Caco-2 (cell line): ENCODE measurements around the gene STUM. TPM values are rescaled to one million over a fixed set of nuclear protein-coding genes. Genes with fewer than 3 reads are reported as not detected.
"Not testable (repeated sequence)": the region's sequence is repeated elsewhere in the genome, so short reads cannot be mapped to it uniquely, and the experiment has no call there.

Source experiments
- BruUV-seq: library from RNA; stranded (reverse); fragments of 400-500 nt; replicated peaks from 2 replicates; lab custom pipeline; 2021; lab: Mats Ljungman, UMichigan
- CTCF ChIA-PET: fragments of 300-600 bp; sonication (Branson Sonifier 250); formaldehyde crosslinking; loops from one replicate; lab custom pipeline; 2022; ENCODE audit warnings: antibody characterized with exemption; lab: Charles Lee
- POLR2A ChIA-PET: fragments of 300-600 bp; sonication (Branson Sonifier 250); formaldehyde crosslinking; loops from one replicate; lab custom pipeline; 2022; ENCODE audit warnings: antibody characterized with exemption; lab: Charles Lee
- DNase-seq, 2 experiments: peaks; one replicate each; pipeline versions ENCODE4 v3.0.0 to v3.0.0-alpha.2; 2020 to 2022
- H3K27me3 ChIP-seq: replicated peaks from 2 replicates; pipeline ENCODE4 v1.6.0; 2011; ENCODE audit warnings: low read length; ENCODE audit not compliant: control insufficient read depth, insufficient read depth
- H3K36me3 ChIP-seq: 2 replicates; pipeline ENCODE4 v1.5.1; 2011; ENCODE audit warnings: low read length; ENCODE audit not compliant: control insufficient read depth, insufficient read depth
- H3K4me1 ChIP-seq: fragments of 250-450 bp; sonication (Bioruptor Pico); 2 replicates; pipeline ENCODE4 v1.5.1; 2020; ENCODE audit warnings: mild to moderate bottlenecking
- H3K4me3 ChIP-seq: 2 replicates; pipeline ENCODE4 v1.5.1; 2011; ENCODE audit warnings: low read depth, mild to moderate bottlenecking, control low read depth, low read length
- H3K9me3 ChIP-seq: fragments of 250-450 bp; sonication (Bioruptor Pico); 2 replicates; pipeline ENCODE4 v1.5.1; 2020; ENCODE audit warnings: mild to moderate bottlenecking, moderate library complexity
- H3K27ac Mint-ChIP-seq: one replicate; pipeline ENCODE4 v1.8.0; 2022; ENCODE audit warnings: mixed read lengths; ENCODE audit not compliant: unreplicated experiment
- H3K27me3 Mint-ChIP-seq: one replicate; pipeline ENCODE4 v1.8.0; 2022; ENCODE audit warnings: mixed read lengths; ENCODE audit not compliant: insufficient read depth, unreplicated experiment
- H3K36me3 Mint-ChIP-seq: one replicate; pipeline ENCODE4 v1.8.0; 2022; ENCODE audit warnings: mild to moderate bottlenecking, mixed read lengths; ENCODE audit not compliant: insufficient read depth, unreplicated experiment
- H3K4me1 Mint-ChIP-seq: one replicate; pipeline ENCODE4 v1.8.0; 2022; ENCODE audit warnings: low read depth, mixed read lengths; ENCODE audit not compliant: unreplicated experiment
- H3K4me3 Mint-ChIP-seq: one replicate; pipeline ENCODE4 v1.8.0; 2022; ENCODE audit warnings: mild to moderate bottlenecking, moderate library complexity, mixed read lengths; ENCODE audit not compliant: unreplicated experiment
- H3K9me3 Mint-ChIP-seq: one replicate; pipeline ENCODE4 v1.8.0; 2022; ENCODE audit warnings: mixed read lengths; ENCODE audit not compliant: unreplicated experiment
- intact Hi-C: fragments of 100-400 bp; cut with micrococcal nuclease; formaldehyde crosslinking; loops from one replicate; pipeline ENCODE4 v1.10.0; 2022; ENCODE audit not compliant: unreplicated experiment
- total RNA-seq: library from RNA; stranded (reverse); gene quantifications from 2 replicates; pipeline ENCODE4 v1.2.3, GENCODE V29; 2022
- TF ChIP-seq, protein P1 (sequence below), 2 experiments: fragments of 200-600 bp in 1 of 2; IDR thresholded peaks; 1 replicate in 1 of 2; 2 replicates in 1 of 2; pipeline versions ENCODE4 v1.5.1 to v1.8.0; 2011 to 2022; ENCODE audit warnings: antibody characterized with exemption in 1 of 2, control low read depth in 1 of 2, inconsistent platforms in 1 of 2, low read depth in 1 of 2, low read length in 1 of 2, mild to moderate bottlenecking in 1 of 2, moderate library complexity in 1 of 2; ENCODE audit not compliant: insufficient read depth in 1 of 2, severe bottlenecking in 1 of 2, unreplicated experiment in 1 of 2

The STUM gene
- total RNA-seq, 1 experiment from 2014 or later, result 1.7 TPM

DNA sequence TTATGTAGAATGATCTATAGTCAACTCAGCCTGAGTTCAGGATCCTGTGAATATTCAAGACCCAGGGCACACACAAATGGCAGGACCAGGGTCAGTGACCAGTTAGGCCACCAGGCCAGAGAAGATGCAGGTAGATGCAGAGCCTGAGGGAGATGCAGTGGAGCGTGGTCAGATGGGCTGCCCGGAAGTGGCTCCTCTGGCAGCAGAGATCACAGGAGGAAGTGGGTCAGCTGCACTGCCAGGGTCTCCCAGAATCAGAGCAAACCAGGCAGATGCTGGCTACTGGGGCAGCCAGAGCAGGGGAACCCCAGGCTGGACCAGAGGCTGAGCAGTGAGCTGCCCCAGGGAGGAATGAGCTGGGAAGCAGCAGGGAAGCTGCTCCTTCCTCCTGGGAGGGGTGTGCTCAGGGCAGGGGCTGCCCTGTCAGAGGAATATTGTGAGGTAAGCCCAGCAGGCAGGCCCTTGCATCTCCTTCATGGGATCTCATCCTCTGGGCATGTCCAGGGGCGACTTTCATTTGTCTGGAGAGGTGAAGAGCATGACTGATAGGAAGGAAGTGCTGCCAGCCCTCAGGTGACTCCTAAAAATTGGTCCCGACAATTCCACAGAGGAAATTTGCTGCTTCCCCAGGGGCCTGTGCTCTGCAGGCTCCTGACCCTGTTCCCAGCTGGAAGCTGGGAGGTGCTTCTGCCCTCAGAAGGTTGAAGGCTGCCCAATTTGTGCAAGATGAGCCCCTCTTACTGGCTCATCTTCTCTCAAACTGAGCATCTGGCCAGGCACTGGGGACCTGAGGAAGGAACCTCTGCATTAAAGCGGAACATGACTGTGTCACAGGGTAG, 49.3 kb downstream of the STUM start:
- H3K27ac Mint-ChIP-seq, result no peak overlapping the region
- H3K4me3 Mint-ChIP-seq, result no peak overlapping the region
- BruUV-seq, result no TSS peak
- H3K27me3 ChIP-seq, result no peaks in the 10 kb centered on the region
- ChIA-PET CTCF (no interaction called here), POLR2A (no interaction called here)
- DNase-seq, result no peak
- H3K4me1 ChIP-seq, result no peaks in the 10 kb centered on the region
- peaks cover 4% of the 10 kb centered on the region for H3K9me3 ChIP-seq
- no peaks in the 10 kb centered on the region for H3K4me1 Mint-ChIP-seq
- H3K4me3 ChIP-seq, result no peak overlapping the region
- peaks cover 5% of the 10 kb centered on the region for H3K36me3 Mint-ChIP-seq
- TF ChIP-seq, protein P1, sequence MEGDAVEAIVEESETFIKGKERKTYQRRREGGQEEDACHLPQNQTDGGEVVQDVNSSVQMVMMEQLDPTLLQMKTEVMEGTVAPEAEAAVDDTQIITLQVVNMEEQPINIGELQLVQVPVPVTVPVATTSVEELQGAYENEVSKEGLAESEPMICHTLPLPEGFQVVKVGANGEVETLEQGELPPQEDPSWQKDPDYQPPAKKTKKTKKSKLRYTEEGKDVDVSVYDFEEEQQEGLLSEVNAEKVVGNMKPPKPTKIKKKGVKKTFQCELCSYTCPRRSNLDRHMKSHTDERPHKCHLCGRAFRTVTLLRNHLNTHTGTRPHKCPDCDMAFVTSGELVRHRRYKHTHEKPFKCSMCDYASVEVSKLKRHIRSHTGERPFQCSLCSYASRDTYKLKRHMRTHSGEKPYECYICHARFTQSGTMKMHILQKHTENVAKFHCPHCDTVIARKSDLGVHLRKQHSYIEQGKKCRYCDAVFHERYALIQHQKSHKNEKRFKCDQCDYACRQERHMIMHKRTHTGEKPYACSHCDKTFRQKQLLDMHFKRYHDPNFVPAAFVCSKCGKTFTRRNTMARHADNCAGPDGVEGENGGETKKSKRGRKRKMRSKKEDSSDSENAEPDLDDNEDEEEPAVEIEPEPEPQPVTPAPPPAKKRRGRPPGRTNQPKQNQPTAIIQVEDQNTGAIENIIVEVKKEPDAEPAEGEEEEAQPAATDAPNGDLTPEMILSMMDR (IDR thresholded peaks at IDR 0.05; ENCODE audit: insufficient read depth in 1 of 2, low read depth in 1 of 2, low read length in 1 of 2, severe bottlenecking in 1 of 2, unreplicated experiment in 1 of 2), result no peak
- intact Hi-C loops, result no loop called here
- no peaks in the 10 kb centered on the region for H3K27me3 Mint-ChIP-seq
- no peaks in the 10 kb centered on the region for H3K36me3 ChIP-seq
- H3K9me3 Mint-ChIP-seq, result peaks cover 10% of the 10 kb centered on the region

GRCh38 chr1:226598455-226598849, 49.9 kb downstream of the STUM start:
- TF ChIP-seq, protein P1 (IDR thresholded peaks at IDR 0.05; ENCODE audit: insufficient read depth in 1 of 2, low read depth in 1 of 2, low read length in 1 of 2, severe bottlenecking in 1 of 2, unreplicated experiment in 1 of 2), result no peak
- no peaks in the 10 kb centered on the region for H3K4me1 ChIP-seq
- no peaks in the 10 kb centered on the region for H3K36me3 ChIP-seq
- no peaks in the 10 kb centered on the region for H3K4me1 Mint-ChIP-seq
- peaks cover 10% of the 10 kb centered on the region for H3K9me3 Mint-ChIP-seq
- H3K27ac Mint-ChIP-seq, result no peak overlapping the region
- H3K9me3 ChIP-seq, result peaks cover 4% of the 10 kb centered on the region
- H3K4me3 Mint-ChIP-seq, result no peak overlapping the region
- intact Hi-C loops, result no loop called here
- H3K4me3 ChIP-seq, result no peak overlapping the region
- peaks cover 5% of the 10 kb centered on the region for H3K36me3 Mint-ChIP-seq
- CTCF ChIA-PET, result no interaction called here
- no peak for DNase-seq
- BruUV-seq, result no TSS peak
- POLR2A ChIA-PET, result no interaction called here
- H3K27me3 ChIP-seq, result no peaks in the 10 kb centered on the region
- no peaks in the 10 kb centered on the region for H3K27me3 Mint-ChIP-seq

DNA sequence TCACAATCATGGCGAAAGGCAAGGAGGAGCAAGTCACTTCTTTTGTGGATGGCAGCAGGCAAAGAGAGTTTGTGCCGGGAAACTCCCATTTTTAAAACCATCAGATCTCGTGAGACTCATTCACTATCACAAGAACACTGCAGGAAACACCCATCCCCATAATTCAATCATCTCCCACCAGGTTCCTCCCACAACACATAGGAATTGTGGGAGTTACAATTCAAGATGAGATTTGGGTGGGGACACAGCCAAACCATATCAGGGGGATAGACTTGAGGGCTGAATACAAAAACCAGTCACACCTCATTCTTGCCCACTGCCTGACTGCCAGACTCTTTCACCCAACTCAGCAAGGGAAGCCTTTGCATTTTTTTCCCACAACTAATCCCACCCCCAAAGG, 50.4 kb downstream of the STUM start:
- CTCF ChIA-PET, result not testable (repeated sequence)

More for the DNA sequence above, 50.4 kb downstream of the STUM start:
- H3K27me3 Mint-ChIP-seq, BruUV-seq, H3K9me3 ChIP-seq, H3K27ac Mint-ChIP-seq, H3K4me3 Mint-ChIP-seq, H3K4me1 Mint-ChIP-seq, POLR2A ChIA-PET, H3K36me3 Mint-ChIP-seq, DNase-seq, H3K4me3 ChIP-seq, H3K9me3 Mint-ChIP-seq, H3K27me3 ChIP-seq, H3K36me3 ChIP-seq, H3K4me1 ChIP-seq, intact Hi-C loops: not testable (repeated sequence)
